Activated naive CD4-positive, alpha-beta T cell treated with anti-CD3 and anti-CD28 coated beads, Interleukin-2, amount 10 ng/mL, durations not matched to agents 7 days and 5 days (primary cell): ENCODE data around the gene SCN7A.

Source experiments
- CTCF ChIA-PET: fragments of 350-600 bp; sonication (Branson Sonifier 250); formaldehyde crosslinking; loops from one replicate; lab custom pipeline; 2021; ENCODE audit warnings: antibody characterized with exemption; lab: Charles Lee
- DNase-seq: peaks from one replicate; pipeline ENCODE4 v3.0.0-alpha.2; 2020
- H3K27ac Mint-ChIP-seq: one replicate; pipeline ENCODE4 v1.8.0; 2021; ENCODE audit warnings: mild to moderate bottlenecking, moderate library complexity, mixed read lengths
- H3K27me3 Mint-ChIP-seq: one replicate; pipeline ENCODE4 v1.8.0; 2021; ENCODE audit warnings: mild to moderate bottlenecking, mixed read lengths
- H3K36me3 Mint-ChIP-seq: one replicate; pipeline ENCODE4 v1.8.0; 2021; ENCODE audit warnings: mixed read lengths
- H3K4me1 Mint-ChIP-seq: one replicate; pipeline ENCODE4 v1.8.0; 2021; ENCODE audit warnings: mixed read lengths
- H3K4me3 Mint-ChIP-seq: one replicate; pipeline ENCODE4 v1.8.0; 2021; ENCODE audit warnings: mild to moderate bottlenecking, moderate library complexity, mixed read lengths
- H3K9me3 Mint-ChIP-seq: one replicate; pipeline ENCODE4 v1.8.0; 2021; ENCODE audit warnings: mixed read lengths

The SCN7A gene

DNA sequence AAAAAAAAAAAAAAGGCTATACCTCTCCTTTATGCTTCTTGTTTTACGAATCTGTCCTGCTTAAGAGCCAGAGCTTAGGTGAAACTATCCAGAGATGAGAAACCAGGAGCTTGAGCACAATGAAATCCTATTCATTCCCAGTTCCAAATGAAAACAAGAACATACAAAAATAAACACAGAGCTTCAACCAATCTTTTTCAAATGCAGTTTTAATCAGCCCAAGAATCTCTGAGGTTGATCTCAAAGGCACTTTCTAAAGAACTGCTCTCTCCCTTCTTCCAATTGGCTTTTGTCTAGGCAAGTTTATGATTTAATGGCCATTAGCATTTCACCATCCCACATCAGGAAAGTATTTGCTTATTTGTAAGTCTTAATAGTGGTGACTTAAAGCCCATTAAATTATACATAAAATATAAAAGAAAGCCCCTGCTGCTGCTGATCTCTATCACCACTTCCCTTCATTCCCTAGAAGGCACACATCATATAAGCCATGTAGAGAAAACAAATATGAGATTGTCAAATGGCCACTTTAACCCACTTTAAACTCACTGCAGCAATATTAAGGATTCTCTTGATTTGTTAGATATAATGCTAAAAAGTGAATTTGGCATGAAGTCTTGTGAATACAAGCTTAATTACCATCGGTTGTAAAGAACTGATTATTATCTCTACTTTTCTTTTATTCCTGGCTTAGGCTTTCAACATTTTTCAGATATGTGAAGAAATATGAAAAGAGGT, 89.0 kb downstream of the SCN7A start:
- CTCF ChIA-PET: no interaction called here
- no peak overlapping the region for H3K4me3 Mint-ChIP-seq
- no peaks in the 10 kb centered on the region for H3K36me3 Mint-ChIP-seq
- DNase-seq: no peak
- H3K4me1 Mint-ChIP-seq: no peaks in the 10 kb centered on the region
- no peaks in the 10 kb centered on the region for H3K9me3 Mint-ChIP-seq
- no peaks in the 10 kb centered on the region for H3K27me3 Mint-ChIP-seq
- H3K27ac Mint-ChIP-seq: no peak overlapping the region

DNA sequence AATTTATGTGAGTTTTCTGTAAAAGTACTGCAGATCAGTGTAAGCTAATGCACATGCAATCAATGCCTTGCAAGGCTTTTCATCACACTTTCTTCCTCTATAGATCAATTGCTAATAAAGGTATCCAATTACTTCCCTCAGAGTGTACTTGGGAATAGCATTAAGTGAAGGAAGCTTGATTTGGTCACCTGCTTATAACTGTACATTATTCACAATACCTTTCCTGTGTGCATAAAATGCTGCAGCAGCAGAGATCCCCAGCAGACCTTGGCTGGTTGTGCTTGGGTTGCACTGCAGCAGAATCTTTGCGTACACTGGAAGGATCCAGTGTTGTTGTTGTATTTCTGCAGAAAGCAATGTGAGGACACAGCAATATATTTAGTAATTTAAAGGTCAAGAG, 99.8 kb downstream of the SCN7A start:
- Mint-ChIP-seq H3K36me3 (no peaks in the 10 kb centered on the region), H3K27ac (no peak overlapping the region), H3K4me1 (no peaks in the 10 kb centered on the region), H3K4me3 (no peak overlapping the region), H3K27me3 (no peaks in the 10 kb centered on the region), H3K9me3 (no peaks in the 10 kb centered on the region)
- CTCF ChIA-PET: interaction anchor here (1.1 kb wide), 1 partner anchor 9 kb away, joined by 6 read pairs; no protein-coding TSS in a partner anchor
- DNase-seq: no peak

DNA sequence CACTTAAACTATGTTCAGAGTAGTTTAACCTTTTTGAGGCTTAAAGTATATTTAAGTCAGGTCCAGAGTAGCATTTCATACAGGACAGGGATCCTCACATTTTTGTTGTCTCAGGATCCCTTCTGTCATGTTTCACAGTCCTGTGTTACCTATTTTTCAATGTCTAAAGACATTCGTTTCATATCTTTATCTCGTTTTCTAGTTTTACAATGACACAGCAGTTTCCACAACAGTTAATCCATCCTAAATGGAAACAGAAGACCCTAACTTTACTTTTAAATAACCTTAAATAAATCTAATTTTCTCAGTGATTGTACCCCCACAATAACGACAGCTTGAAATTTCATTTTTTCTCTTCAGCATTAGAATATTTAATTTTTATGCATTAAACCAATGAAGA, 101.0 kb downstream of the SCN7A start:
- H3K4me3 Mint-ChIP-seq: no peak overlapping the region
- no peak for DNase-seq
- no peaks in the 10 kb centered on the region for H3K27me3 Mint-ChIP-seq
- CTCF ChIA-PET: no interaction called here
- no peak overlapping the region for H3K27ac Mint-ChIP-seq
- no peaks in the 10 kb centered on the region for H3K4me1 Mint-ChIP-seq
- no peaks in the 10 kb centered on the region for H3K9me3 Mint-ChIP-seq
- no peaks in the 10 kb centered on the region for H3K36me3 Mint-ChIP-seq

DNA sequence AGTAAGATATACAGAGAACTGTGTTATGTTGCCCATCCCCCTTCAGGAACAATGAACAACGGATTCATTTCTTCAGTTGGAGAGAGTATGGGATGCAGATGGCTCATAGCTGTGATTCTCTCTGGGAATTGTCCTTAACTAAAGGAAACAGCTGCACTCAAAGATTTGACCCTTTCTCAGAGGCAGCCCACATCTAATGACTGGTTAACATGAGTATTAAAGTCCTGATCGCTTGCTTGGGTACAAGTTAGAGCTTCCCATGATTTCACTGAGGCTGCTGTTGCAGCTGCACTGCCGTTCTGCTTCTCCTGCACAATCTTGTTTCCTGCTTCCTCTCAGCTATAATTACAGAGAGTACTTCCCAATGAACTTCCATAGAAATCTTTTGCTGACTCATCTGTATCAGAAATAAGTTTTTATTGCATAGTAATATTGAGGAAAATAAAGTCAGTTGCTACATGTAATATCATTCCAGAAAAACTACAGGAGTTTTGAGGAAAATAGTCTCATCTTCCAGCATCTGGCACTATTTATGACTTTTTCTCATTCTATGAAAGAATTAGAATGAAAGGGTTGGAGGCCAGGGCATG, 105.5 kb downstream of the SCN7A start:
- DNase-seq: no peak
- no peak overlapping the region for H3K27ac Mint-ChIP-seq
- H3K4me1 Mint-ChIP-seq: no peaks in the 10 kb centered on the region
- no peaks in the 10 kb centered on the region for H3K27me3 Mint-ChIP-seq
- CTCF ChIA-PET: no interaction called here
- no peaks in the 10 kb centered on the region for H3K36me3 Mint-ChIP-seq
- no peak overlapping the region for H3K4me3 Mint-ChIP-seq
- no peaks in the 10 kb centered on the region for H3K9me3 Mint-ChIP-seq

DNA sequence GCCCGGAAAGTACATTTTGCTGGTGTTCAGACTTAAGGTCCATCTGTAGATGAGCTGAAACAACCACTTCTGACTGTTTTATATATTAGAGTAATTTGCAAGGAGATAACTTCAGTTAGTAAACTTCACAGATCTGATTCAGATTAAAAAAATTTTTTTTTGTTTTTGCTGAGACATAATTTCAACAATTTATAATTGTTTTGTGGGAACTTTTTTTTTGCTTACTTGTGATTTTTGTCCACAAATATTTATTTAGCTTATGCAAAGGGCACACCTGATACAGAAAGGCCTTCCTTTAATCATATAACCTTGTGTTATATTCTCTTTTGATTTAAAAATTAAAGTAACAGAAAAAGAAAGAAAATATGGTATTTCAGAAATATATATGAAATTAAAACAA, 108.7 kb downstream of the SCN7A start:
- H3K27ac Mint-ChIP-seq: no peak overlapping the region
- CTCF ChIA-PET: interaction anchor here (1.2 to 1.3 kb wide), 2 partner anchors 8 to 24 kb away, joined by 5 to 6 read pairs; no protein-coding TSS in a partner anchor
- no peaks in the 10 kb centered on the region for H3K36me3 Mint-ChIP-seq
- no peaks in the 10 kb centered on the region for H3K9me3 Mint-ChIP-seq
- H3K4me3 Mint-ChIP-seq: no peak overlapping the region
- no peaks in the 10 kb centered on the region for H3K4me1 Mint-ChIP-seq
- H3K27me3 Mint-ChIP-seq: no peaks in the 10 kb centered on the region
- no peak for DNase-seq

DNA sequence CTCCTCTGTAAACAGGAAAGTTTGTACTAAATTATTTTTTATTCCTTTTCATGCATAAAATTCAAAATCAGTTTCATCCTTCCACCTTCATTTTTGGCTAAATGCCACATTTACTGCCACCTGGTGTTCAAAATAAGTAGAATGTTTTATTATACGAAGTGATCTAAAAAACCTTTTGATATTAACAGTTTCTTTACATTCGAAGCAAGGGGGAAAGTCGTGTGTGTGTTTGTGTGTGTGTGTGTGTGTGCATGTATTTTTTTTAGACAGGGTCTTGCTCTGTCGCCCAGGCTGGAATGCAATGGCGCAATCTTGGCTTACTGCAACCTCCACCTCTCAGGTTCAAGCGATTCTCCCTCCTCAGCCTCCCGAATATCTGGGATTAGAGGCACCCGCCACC, 109.3 kb downstream of the SCN7A start:
- CTCF ChIA-PET: interaction anchor here (1.2 to 1.3 kb wide), 2 partner anchors 9 to 24 kb away, joined by 5 to 6 read pairs; no protein-coding TSS in a partner anchor
- DNase-seq: no peak
- H3K4me1 Mint-ChIP-seq: no peaks in the 10 kb centered on the region
- H3K27ac Mint-ChIP-seq: no peak overlapping the region
- no peaks in the 10 kb centered on the region for H3K9me3 Mint-ChIP-seq
- no peak overlapping the region for H3K4me3 Mint-ChIP-seq
- no peaks in the 10 kb centered on the region for H3K27me3 Mint-ChIP-seq
- H3K36me3 Mint-ChIP-seq: no peaks in the 10 kb centered on the region

DNA sequence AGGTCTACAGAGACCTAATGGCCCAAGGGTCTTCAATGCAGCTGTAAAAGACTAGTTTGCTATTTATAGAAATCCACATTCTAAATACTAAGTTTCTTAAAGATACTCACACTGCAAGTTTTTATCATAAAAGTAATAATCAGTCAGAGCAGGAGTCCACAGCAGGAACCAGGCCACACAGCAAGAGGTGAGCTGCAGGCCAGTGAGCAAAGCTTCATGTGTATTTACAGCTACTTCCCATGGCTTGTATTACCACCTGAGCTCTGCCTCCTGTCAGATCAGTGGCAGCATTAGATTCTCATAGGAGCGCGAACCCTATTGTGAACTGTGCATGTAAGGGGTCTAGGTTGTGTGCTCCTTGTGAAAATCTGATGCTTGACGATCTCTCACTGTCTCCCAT, 111.6 kb downstream of the SCN7A start:
- Mint-ChIP-seq H3K36me3 (no peaks in the 10 kb centered on the region), H3K4me1 (no peaks in the 10 kb centered on the region), H3K27ac (no peak overlapping the region), H3K9me3 (no peaks in the 10 kb centered on the region), H3K27me3 (no peaks in the 10 kb centered on the region), H3K4me3 (no peak overlapping the region)
- DNase-seq: no peak
- CTCF ChIA-PET: interaction anchor here (1.0 kb wide), 1 partner anchor 22 kb away, joined by 4 read pairs; no protein-coding TSS in a partner anchor

DNA sequence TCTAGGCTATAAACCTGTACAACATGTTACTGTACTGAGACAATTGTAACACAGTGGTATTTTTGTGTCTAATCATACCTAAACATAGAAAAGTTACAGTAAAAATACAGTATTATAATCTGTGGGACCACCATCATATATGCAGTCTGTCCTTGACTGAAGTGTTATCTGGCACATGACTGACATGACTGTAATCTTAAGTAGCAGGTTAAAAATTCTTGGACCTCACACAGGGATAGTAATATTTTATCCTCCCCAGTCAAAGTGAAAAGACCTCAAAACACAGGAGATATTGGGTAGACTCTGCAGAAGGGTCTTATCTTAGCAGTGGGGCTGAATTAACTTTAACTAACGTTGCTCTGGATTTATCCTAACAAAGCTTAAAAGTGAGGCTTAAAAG, 113.4 kb downstream of the SCN7A start:
- Mint-ChIP-seq H3K9me3 (no peaks in the 10 kb centered on the region), H3K36me3 (no peaks in the 10 kb centered on the region), H3K27ac (no peak overlapping the region), H3K4me1 (peaks cover 5% of the 10 kb centered on the region), H3K4me3 (no peak overlapping the region), H3K27me3 (peaks cover 15% of the 10 kb centered on the region)
- no peak for DNase-seq
- CTCF ChIA-PET: no interaction called here

DNA sequence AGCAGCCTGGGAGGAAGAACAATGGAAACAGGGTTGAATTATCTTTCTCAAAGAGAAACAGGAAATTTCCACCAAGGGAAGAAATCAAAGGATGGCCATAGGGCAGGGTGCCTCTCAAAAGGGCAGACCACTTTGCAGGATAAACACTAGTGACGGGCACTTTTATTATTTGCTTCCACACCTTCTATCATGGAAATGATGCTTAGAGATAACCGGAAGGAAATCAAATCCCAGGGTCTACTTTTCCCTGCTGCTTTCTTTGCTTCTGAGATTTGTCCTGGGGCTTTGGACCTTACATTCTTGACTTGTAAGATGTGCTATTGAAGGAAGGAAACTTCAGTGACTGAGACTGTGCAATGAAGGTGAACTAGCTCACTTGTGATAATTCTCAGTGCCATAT, 117.2 kb downstream of the SCN7A start:
- peaks cover 21% of the 10 kb centered on the region for H3K27me3 Mint-ChIP-seq
- no peak overlapping the region for H3K27ac Mint-ChIP-seq
- no peak overlapping the region for H3K4me3 Mint-ChIP-seq
- peaks cover 15% of the 10 kb centered on the region for H3K4me1 Mint-ChIP-seq
- CTCF ChIA-PET: no interaction called here
- no peaks in the 10 kb centered on the region for H3K9me3 Mint-ChIP-seq
- no peaks in the 10 kb centered on the region for H3K36me3 Mint-ChIP-seq
- DNase-seq: no peak

DNA sequence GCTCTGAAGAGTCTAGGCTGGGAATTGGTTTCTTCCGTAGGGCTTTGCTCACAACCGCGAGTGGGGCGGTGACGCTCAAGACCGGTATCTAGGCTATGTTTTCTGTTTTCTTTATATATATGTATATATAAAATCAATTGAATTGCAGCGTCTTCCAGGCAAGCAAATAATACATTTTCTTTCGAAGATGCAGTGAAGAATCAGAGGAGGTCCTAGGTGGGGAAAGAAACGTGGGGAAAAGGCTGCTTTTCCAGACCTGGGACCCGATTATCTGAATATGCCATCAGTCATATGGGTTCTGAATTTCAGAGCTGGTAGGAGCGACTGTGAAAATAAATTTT, 117.6 kb downstream of the SCN7A start:
- CTCF ChIA-PET: no interaction called here
- Mint-ChIP-seq H3K36me3 (no peaks in the 10 kb centered on the region), H3K4me1 (peaks cover 15% of the 10 kb centered on the region), H3K27ac (no peak overlapping the region), H3K4me3 (peak overlapping the region; percentile 58), H3K9me3 (no peaks in the 10 kb centered on the region), H3K27me3 (peaks cover 21% of the 10 kb centered on the region)
- no peak for DNase-seq

DNA sequence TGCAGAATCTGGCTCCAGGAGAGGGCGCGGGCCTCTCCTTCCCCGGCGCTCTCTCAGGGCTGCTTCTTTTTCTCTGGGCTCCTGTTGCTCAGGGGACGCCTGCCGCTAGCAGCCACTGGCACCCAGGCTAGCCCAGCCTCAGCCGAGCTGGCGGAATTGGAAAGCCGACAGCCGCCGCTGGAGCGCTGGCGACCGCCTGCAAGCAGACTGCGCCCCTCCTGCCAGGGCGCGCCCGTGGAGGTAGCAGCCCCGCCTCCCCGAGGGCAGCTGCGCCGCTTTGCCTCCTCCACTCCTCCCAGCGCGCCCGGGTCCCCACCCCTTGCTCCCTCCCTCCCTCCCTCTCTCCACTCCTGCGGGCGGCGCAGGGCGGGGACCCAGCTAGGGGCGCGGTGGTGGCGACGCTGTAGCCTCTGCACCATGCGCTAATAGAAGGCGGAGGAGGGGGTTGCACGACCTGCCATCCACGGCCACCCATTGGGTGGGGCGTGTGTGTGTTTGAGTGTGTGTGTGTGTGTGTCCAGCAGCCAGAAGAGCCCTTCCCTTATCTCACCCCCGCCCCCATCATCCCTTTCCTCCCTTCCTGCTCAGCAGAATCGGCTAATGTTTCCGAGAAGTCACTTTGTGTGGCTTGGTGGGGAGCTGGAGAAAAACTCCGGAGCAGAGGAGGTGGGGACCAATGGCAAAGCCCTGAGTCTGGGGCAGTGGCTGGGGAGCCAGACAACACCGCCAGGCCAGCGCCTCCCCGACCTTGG, 118.1 kb downstream of the SCN7A start, which contains the start of gene SCN9A:
TSS of gene SCN9A (minus strand) at position 209 of the 752 bp plus-strand sequence. CDS start 64,188 bp downstream, outside the sequence.
- CTCF ChIA-PET: interaction anchor here (0.7 kb wide), 1 partner anchor 15 kb away, joined by 3 read pairs; no protein-coding TSS in a partner anchor
- DNase-seq: peak; percentile 51
- H3K4me1 Mint-ChIP-seq: peaks cover 15% of the 10 kb centered on the region

DNA sequence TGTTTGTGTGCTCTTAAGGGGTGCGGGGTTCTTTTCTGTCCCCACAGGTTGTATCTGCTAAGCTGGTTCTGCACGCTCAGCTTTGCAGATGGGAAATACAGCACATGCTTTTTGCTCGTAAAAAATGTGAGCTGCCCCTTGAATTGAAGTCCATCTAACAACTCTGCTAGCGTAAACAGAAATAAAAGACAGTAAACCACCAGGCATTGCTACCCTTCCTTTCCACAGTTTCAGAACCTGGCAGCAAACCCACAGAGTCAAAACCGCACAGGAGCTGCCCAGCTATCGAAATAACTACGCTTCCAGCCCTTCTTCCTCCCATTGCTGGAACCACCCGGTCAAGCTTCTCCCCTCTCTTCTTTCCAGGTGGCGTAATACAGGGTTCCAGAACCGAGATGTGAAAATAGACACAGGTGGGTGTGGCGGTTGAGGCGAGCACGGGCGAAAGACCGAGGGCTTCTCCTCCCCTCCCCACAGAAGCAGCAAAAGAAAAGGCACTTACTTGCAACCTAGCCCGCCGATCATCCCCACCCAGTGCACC, 118.8 kb downstream of the SCN7A start:
- Mint-ChIP-seq H3K9me3 (no peaks in the 10 kb centered on the region), H3K36me3 (no peaks in the 10 kb centered on the region), H3K4me3 (peak overlapping the region; percentile 72), H3K27me3 (peaks cover 21% of the 10 kb centered on the region), H3K27ac (no peak overlapping the region), H3K4me1 (peaks cover 15% of the 10 kb centered on the region)
- DNase-seq: no peak
- CTCF ChIA-PET: interaction anchor here (0.7 kb wide), 1 partner anchor 14 kb away, joined by 3 read pairs; no protein-coding TSS in a partner anchor

More for the DNA sequence above, 118.1 kb downstream of the SCN7A start, which contains the start of gene SCN9A:
- peak within 1 kb of the TSS; percentile 72 for H3K4me3 Mint-ChIP-seq
- H3K9me3 Mint-ChIP-seq: no peaks in the 10 kb centered on the region
- H3K36me3 Mint-ChIP-seq: no peaks in the 10 kb centered on the region
- no peak within 1 kb of the TSS for H3K27ac Mint-ChIP-seq
- peaks cover 21% of the 10 kb centered on the region for H3K27me3 Mint-ChIP-seq

DNA sequence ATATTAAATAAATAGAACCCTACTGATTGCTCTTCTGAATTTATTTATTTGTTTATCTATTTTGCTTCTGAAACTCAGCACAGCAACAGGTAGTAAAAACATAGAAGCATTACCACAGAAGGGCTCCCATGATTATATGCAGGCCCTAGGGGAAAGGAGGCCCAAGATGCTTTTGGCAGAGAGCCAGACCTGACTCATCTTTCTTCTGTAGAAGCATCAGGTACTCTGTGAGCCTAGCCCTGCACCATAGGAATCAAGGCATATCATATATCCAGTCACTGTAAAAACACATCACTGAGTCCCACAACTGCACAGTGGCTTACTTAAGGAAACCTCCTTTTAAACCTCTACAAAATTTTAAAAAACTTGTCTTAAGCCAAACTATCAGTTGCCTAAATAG, 120.1 kb downstream of the SCN7A start:
- no peaks in the 10 kb centered on the region for H3K36me3 Mint-ChIP-seq
- CTCF ChIA-PET: no interaction called here
- peaks cover 15% of the 10 kb centered on the region for H3K4me1 Mint-ChIP-seq
- no peak for DNase-seq
- H3K9me3 Mint-ChIP-seq: no peaks in the 10 kb centered on the region
- H3K4me3 Mint-ChIP-seq: no peak overlapping the region
- H3K27ac Mint-ChIP-seq: no peak overlapping the region
- H3K27me3 Mint-ChIP-seq: peaks cover 21% of the 10 kb centered on the region

DNA sequence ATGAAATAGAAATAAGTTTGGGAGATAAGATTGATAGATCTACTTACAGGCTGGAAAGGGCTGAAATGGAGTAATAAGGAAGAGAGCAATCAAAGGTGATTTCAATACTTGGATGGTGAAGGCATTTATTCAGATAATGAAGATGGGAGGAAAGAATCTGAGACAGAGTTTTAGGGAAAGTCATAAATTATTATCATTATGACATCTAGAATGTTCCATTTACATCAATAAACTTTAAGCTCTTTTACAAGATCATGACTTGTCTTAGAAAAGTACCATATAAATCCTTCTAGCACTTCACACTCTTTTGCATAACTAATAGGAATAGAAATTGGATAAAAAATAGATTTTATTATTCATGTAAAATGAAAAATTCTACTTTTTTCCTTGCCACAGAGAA, 120.5 kb downstream of the SCN7A start:
- H3K36me3 Mint-ChIP-seq: no peaks in the 10 kb centered on the region
- DNase-seq: no peak
- CTCF ChIA-PET: interaction anchor here (1.6 kb wide), 1 partner anchor 13 kb away, joined by 3 read pairs; no protein-coding TSS in a partner anchor
- H3K4me1 Mint-ChIP-seq: peaks cover 15% of the 10 kb centered on the region
- no peaks in the 10 kb centered on the region for H3K9me3 Mint-ChIP-seq
- no peak overlapping the region for H3K4me3 Mint-ChIP-seq
- H3K27me3 Mint-ChIP-seq: peaks cover 21% of the 10 kb centered on the region
- no peak overlapping the region for H3K27ac Mint-ChIP-seq
